Liver (tissue), 9 donors: ENCODE results near the gene SMCO3. TPM values are rescaled to one million over a fixed set of nuclear protein-coding genes. Genes with fewer than 3 reads are reported as not detected.

ENCODE experiments used
- DNase-seq: peaks from one replicate; pipeline ENCODE4 v3.0.0-alpha.2; 2017; ENCODE audit warnings: low spot score
- H3K27ac ChIP-seq, 2 donors: one replicate each; pipeline ENCODE4 v1.7.0; 2013; ENCODE audit warnings: inconsistent platforms in 2 of 2, low read length in 2 of 2, control low read depth in 1 of 2, low read depth in 1 of 2, mild to moderate bottlenecking in 1 of 2
- H3K27me3 ChIP-seq, 4 donors: one replicate each; pipeline versions ENCODE4 v1.6.1 to v1.7.0; 2013; ENCODE audit warnings: low read length in 3 of 4, inconsistent platforms in 1 of 4, mild to moderate bottlenecking in 1 of 4, moderate library complexity in 1 of 4; ENCODE audit not compliant: control insufficient read depth in 4 of 4, insufficient read depth in 4 of 4
- H3K36me3 ChIP-seq, 4 donors: one replicate each; pipeline versions ENCODE4 v1.6.1 to v1.7.0; 2013; ENCODE audit warnings: low read length in 3 of 4, mild to moderate bottlenecking in 3 of 4, low read depth in 1 of 4, moderate library complexity in 1 of 4; ENCODE audit not compliant: control insufficient read depth in 4 of 4, insufficient read depth in 3 of 4
- H3K4me1 ChIP-seq, 4 donors: one replicate each; pipeline versions ENCODE4 v1.6.1 to v1.7.0; 2013; ENCODE audit warnings: low read length in 3 of 4, mild to moderate bottlenecking in 3 of 4, moderate library complexity in 1 of 4; ENCODE audit not compliant: control insufficient read depth in 4 of 4, insufficient read depth in 4 of 4
- H3K4me3 ChIP-seq, 3 donors: one replicate each; pipeline versions ENCODE4 v1.6.1 to v1.7.0; 2013; ENCODE audit warnings: low read length in 3 of 3, control low read depth in 1 of 3, low read depth in 1 of 3, mild to moderate bottlenecking in 1 of 3
- H3K9ac ChIP-seq, 2 donors: one replicate each; pipeline ENCODE4 v1.7.0; 2013; ENCODE audit warnings: low read length in 2 of 2, mild to moderate bottlenecking in 2 of 2, moderate library complexity in 2 of 2, control low read depth in 1 of 2, low read depth in 1 of 2
- H3K9me3 ChIP-seq, 4 donors: one replicate each; pipeline versions ENCODE4 v1.6.1 to v1.7.0; 2013; ENCODE audit warnings: low read length in 3 of 4; ENCODE audit not compliant: control insufficient read depth in 4 of 4
- FOXA1 ChIP-seq: IDR thresholded peaks from 2 replicates; pipeline ENCODE4 v1.6.1; 2016; ENCODE audit warnings: antibody characterized with exemption
- FOXA2 ChIP-seq: IDR thresholded peaks from 2 replicates; pipeline ENCODE4 v1.6.1; 2016; ENCODE audit warnings: antibody characterized with exemption
- GABPA ChIP-seq, 2 donors: IDR thresholded peaks in 1 of 2; conservative IDR thresholded peaks in 1 of 2; 2 replicates each; pipeline ENCODE4 v1.6.1; 2016; ENCODE audit warnings: antibody characterized with exemption in 2 of 2, mild to moderate bottlenecking in 1 of 2, moderate library complexity in 1 of 2
- HNF4A ChIP-seq, 2 donors: conservative IDR thresholded peaks; 2 replicates each; pipeline ENCODE4 v1.6.1; 2016; ENCODE audit warnings: antibody characterized with exemption in 2 of 2, mild to moderate bottlenecking in 2 of 2
- HNF4G ChIP-seq: IDR thresholded peaks from 2 replicates; pipeline ENCODE4 v1.6.1; 2016; ENCODE audit warnings: antibody characterized with exemption
- JUND ChIP-seq, 2 donors: IDR thresholded peaks; 2 replicates each; pipeline ENCODE4 v1.6.1; 2016; ENCODE audit warnings: antibody characterized with exemption in 2 of 2
- NR2F2 ChIP-seq: IDR thresholded peaks from 2 replicates; pipeline ENCODE4 v1.6.1; 2016; ENCODE audit warnings: antibody characterized with exemption
- RAD21 ChIP-seq, 2 donors: IDR thresholded peaks; 2 replicates each; pipeline ENCODE4 v1.6.1; 2016; ENCODE audit warnings: antibody characterized with exemption in 2 of 2, mild to moderate bottlenecking in 2 of 2
- RXRA ChIP-seq, 2 donors: IDR thresholded peaks; 2 replicates each; pipeline ENCODE4 v1.6.1; 2017 to 2018; ENCODE audit warnings: antibody characterized with exemption in 2 of 2, mild to moderate bottlenecking in 1 of 2
- SP1 ChIP-seq: IDR thresholded peaks from 2 replicates; pipeline ENCODE4 v1.6.1; 2018; ENCODE audit warnings: antibody characterized with exemption, mild to moderate bottlenecking
- TAF1 ChIP-seq: conservative IDR thresholded peaks from 2 replicates; pipeline ENCODE4 v1.6.1; 2016; ENCODE audit warnings: antibody characterized with exemption, mild to moderate bottlenecking
- YY1 ChIP-seq: IDR thresholded peaks from 2 replicates; pipeline ENCODE4 v1.6.1; 2016; ENCODE audit warnings: antibody characterized with exemption, mild to moderate bottlenecking
- WGBS: extraction: QIAGEN DNeasy Blood & Tissue Kit; methylation state at CpG from one replicate; pipeline ENCODE4 v1.1.7; 2013; 5-methylcytosine and 5-hydroxymethylcytosine counted together
- polyA plus RNA-seq, 2 donors: library from polyadenylated mRNA; stranded (reverse) in 1 of 2; unstranded in 1 of 2; fragments of 200-250 nt in 1 of 2; fragments of >200 nt in 1 of 2; fragmentation: Nextera tagmentation in 1 of 2; extraction: Ambion mirVana in 1 of 2; gene quantifications; one replicate each; pipeline versions ENCODE4 v1.2.1 to v1.2.3, GENCODE V29; 2013 to 2015
- total RNA-seq, 2 donors: library from RNA; depleted of rRNA; stranded (reverse); fragments of >200 nt; gene quantifications; one replicate each; pipeline ENCODE4 v1.2.3, GENCODE V29; 2014
- TF ChIP-seq, protein P1 (sequence below): IDR thresholded peaks from 2 replicates; pipeline ENCODE4 v1.6.1; 2016; ENCODE audit warnings: antibody characterized with exemption
- TF ChIP-seq, protein P2 (sequence below): IDR thresholded peaks from 2 replicates; pipeline ENCODE4 v1.6.1; 2016; ENCODE audit warnings: antibody characterized with exemption, mild to moderate bottlenecking
- TF ChIP-seq, protein P3 (sequence below): fragments of 150-350 bp; IDR thresholded peaks from 2 replicates; pipeline ENCODE4 v1.5.1; 2017; ENCODE audit warnings: improper control_type of control experiment, low read depth, low read length; ENCODE audit not compliant: missing input control
- donor health status: healthy.
- donor health status: healthy.
- donor health status: healthy.
- donor health status: healthy.
- donor health status: healthy.

The SMCO3 gene
- total and polyA plus RNA-seq, 4 donors = 0.17 to 0.93 (median 0.56) TPM

DNA sequence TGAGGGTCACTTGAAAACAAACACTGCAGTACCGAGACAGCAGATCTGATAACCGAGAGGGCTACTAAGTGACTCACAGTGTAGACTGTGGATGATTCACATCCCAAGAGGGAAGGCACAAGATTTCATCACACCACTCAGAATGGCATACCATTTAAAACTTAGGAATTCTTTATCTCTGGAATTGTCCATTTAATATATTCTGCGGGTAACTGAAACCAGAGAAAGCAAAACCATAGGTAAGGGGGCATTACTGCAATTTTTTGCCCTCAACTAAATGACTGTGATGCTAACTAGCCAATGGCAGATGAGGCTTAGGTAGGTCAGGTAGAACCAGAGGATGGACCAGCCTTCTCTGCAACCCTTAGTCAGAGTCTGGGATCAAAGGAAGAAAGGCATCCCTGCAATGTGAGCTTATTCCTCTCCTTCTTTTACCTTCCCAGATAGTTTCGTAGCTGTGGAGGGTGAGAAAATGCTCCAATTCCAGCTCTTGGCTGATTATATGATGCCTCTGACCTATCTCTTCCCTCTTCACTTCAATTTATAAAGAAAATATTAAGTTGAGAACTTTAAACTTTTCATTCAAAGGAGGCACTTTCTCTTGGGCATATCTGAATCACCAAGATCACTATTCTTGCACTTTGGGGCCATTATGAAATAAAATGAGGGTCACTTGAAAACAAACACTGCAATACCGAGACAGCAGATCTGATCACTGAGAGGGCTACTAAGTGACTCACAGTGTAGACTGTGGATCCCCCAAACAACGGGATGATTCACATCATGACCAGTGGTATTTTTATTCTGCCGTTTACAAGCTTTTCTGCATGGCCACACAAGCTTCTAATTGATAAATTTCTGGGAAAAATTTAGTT, 22.6 kb upstream of the SMCO3 start:
- Histone ChIP-seq H3K4me1 (peaks cover 6 to 50% (median 31%) of the 10 kb centered on the region in 4 donors), H3K9me3 (no peaks in the 10 kb centered on the region), H3K9ac (no peak overlapping the region), H3K4me3 (no peak overlapping the region), H3K36me3 (peaks cover 0 to 12% (median 1%) of the 10 kb centered on the region in 4 donors), H3K27ac (peak overlapping the region in 1 of 2 donors; percentile 71), H3K27me3 (no peaks in the 10 kb centered on the region)
- no peak for DNase-seq
- 66% methylated on average over 7 of the region's 7 CpGs for WGBS
- TF ChIP-seq JUND (IDR thresholded peaks at IDR 0.05) (peak in 1 of 2 donors; percentile 50), RXRA (IDR thresholded peaks at IDR 0.05) (no peak)

DNA sequence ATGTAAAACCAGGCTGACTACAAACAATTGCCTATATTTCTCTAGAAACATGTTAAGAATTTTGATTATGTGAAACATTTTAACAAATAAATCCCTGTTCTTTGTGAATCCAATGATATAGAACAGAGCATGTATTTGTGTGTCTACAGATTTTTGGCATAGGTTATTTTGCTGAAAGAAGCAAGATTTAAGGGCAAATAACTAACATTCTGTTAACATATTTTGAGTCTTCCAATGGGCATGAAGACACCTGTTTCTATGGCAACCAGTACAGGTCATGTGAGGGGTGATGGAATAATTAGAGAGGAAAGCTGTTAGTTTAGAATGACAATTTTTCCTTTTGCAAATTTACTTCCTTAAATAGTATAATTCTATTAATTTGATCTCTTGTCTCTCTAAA, 20.5 kb upstream of the SMCO3 start:
- peaks cover 2 to 32% (median 20%) of the 10 kb centered on the region in 4 donors for H3K4me1 ChIP-seq
- H3K36me3 ChIP-seq = peaks cover 0 to 5% (median under 1%) of the 10 kb centered on the region in 4 donors
- H3K4me3 ChIP-seq = no peak overlapping the region
- H3K27ac ChIP-seq = peak overlapping the region; percentile 27 to 43
- TF ChIP-seq, protein P1, sequence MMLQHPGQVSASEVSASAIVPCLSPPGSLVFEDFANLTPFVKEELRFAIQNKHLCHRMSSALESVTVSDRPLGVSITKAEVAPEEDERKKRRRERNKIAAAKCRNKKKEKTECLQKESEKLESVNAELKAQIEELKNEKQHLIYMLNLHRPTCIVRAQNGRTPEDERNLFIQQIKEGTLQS = no peak
- TF ChIP-seq FOXA2 = no peak
- no peak for TF ChIP-seq TAF1
- no peak for TF ChIP-seq RXRA (IDR thresholded peaks at IDR 0.05)
- TF ChIP-seq, protein P2, sequence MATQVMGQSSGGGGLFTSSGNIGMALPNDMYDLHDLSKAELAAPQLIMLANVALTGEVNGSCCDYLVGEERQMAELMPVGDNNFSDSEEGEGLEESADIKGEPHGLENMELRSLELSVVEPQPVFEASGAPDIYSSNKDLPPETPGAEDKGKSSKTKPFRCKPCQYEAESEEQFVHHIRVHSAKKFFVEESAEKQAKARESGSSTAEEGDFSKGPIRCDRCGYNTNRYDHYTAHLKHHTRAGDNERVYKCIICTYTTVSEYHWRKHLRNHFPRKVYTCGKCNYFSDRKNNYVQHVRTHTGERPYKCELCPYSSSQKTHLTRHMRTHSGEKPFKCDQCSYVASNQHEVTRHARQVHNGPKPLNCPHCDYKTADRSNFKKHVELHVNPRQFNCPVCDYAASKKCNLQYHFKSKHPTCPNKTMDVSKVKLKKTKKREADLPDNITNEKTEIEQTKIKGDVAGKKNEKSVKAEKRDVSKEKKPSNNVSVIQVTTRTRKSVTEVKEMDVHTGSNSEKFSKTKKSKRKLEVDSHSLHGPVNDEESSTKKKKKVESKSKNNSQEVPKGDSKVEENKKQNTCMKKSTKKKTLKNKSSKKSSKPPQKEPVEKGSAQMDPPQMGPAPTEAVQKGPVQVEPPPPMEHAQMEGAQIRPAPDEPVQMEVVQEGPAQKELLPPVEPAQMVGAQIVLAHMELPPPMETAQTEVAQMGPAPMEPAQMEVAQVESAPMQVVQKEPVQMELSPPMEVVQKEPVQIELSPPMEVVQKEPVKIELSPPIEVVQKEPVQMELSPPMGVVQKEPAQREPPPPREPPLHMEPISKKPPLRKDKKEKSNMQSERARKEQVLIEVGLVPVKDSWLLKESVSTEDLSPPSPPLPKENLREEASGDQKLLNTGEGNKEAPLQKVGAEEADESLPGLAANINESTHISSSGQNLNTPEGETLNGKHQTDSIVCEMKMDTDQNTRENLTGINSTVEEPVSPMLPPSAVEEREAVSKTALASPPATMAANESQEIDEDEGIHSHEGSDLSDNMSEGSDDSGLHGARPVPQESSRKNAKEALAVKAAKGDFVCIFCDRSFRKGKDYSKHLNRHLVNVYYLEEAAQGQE = no peak
- TF ChIP-seq FOXA1 = no peak
- TF ChIP-seq HNF4A (conservative IDR thresholded peaks at IDR 0.05) = no peak
- no peak for TF ChIP-seq JUND (IDR thresholded peaks at IDR 0.05)
- TF ChIP-seq YY1 = no peak
- TF ChIP-seq HNF4G = no peak
- TF ChIP-seq GABPA (IDR thresholded peaks at IDR 0.05 in 1 of 2, conservative IDR thresholded peaks at IDR 0.05 in 1 of 2) = no peak
- no peak for TF ChIP-seq RAD21 (IDR thresholded peaks at IDR 0.05)
- TF ChIP-seq, protein P3, sequence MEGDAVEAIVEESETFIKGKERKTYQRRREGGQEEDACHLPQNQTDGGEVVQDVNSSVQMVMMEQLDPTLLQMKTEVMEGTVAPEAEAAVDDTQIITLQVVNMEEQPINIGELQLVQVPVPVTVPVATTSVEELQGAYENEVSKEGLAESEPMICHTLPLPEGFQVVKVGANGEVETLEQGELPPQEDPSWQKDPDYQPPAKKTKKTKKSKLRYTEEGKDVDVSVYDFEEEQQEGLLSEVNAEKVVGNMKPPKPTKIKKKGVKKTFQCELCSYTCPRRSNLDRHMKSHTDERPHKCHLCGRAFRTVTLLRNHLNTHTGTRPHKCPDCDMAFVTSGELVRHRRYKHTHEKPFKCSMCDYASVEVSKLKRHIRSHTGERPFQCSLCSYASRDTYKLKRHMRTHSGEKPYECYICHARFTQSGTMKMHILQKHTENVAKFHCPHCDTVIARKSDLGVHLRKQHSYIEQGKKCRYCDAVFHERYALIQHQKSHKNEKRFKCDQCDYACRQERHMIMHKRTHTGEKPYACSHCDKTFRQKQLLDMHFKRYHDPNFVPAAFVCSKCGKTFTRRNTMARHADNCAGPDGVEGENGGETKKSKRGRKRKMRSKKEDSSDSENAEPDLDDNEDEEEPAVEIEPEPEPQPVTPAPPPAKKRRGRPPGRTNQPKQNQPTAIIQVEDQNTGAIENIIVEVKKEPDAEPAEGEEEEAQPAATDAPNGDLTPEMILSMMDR = no peak
- TF ChIP-seq SP1 = no peak
- TF ChIP-seq NR2F2 = no peak
- DNase-seq = no peak
- H3K9ac ChIP-seq = no peak overlapping the region
- H3K27me3 ChIP-seq = no peaks in the 10 kb centered on the region
- H3K9me3 ChIP-seq = no peaks in the 10 kb centered on the region
